ENCODE results near the gene F2. TPM values are rescaled to one million over a fixed set of nuclear protein-coding genes. Genes with fewer than 3 reads are reported as not detected.
A peak's percentile ranks its signal among the peaks of the same experiment; 100 is the strongest.
"Not testable (repeated sequence)": the region's sequence is repeated elsewhere in the genome, so short reads cannot be mapped to it uniquely, and the experiment has no call there.

Gene F2
- 1 to 10 TPM in 1 of 8 experiments, under 1 TPM in 1, not detected in 6; 0.14 to 1.1 TPM for total RNA-seq

DNA sequence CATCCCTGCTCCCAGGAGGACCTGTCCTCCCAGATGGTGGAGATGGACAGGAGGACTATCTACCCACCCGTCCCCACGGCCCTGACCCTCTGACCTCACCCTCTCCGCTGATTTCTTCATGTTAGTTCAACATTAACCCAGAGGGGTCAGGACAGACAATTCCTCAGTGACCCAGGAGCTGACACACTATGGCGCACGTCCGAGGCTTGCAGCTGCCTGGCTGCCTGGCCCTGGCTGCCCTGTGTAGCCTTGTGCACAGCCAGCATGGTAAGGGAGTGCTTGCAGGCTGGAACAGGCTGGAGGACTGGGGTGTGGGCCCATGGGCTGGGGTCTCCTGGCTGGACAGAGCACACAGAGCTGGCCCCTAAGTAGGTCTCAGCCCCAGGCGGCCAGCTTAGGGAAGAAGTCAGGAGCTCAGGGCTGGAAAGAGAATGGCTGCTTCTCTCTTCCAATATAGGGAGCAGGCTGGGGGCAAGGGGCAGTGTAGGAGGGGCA, at the start of gene F2:
TSS of gene F2 (plus strand) at position 166 of the 495 bp plus-strand sequence. CDS start at position 189, 23 bp downstream.
- Histone ChIP-seq H3K4me1 (replicated peaks in 1 of 2) (peaks cover 2 to 9% of the 10 kb centered on the region in 2 donors), H3K27ac (no peak within 1 kb of the TSS), H3K4me3 (no peak within 1 kb of the TSS)
- no peak for ATAC-seq (replicated peaks in 6 of 8)
- in situ Hi-C loops (cut with MboI; ENCODE audit: low pct_unique_long_range_greater_than_20kb in 2 of 9, low sequenced_read_pairs in 9 of 9, unreplicated experiment in 9 of 9) = no loop called here
- 0 to 20% (median 11%) methylated on average over 1 to 4 of the region's 7 CpGs; no CpG with 5 or more reads in 6 of the 10 experiments for WGBS, 10 experiments

DNA sequence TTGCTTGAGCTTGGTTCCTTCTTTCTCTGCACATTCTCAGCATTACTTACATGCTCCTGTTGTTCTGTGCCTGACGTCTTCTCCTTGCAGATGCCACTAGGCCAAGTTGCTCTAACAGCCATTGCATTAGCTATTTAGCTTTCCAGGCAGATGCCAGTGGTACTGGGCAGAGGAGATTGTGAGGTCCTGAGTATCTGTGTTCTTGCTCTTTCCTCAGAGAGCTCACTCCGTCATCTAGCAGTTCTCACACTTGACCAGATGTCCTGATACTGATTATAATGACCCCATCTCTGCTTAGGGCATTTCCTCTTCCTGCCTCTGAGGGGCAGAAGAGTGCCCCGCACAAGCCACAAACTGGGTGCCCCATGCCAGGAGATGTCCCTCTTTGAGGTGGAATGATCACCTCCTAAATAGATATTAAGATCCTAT, 49.3 kb upstream of the F2 start:
- no peak for ATAC-seq (replicated peaks in 6 of 8)
- in situ Hi-C loops (cut with MboI; ENCODE audit: low pct_unique_long_range_greater_than_20kb in 2 of 9, low sequenced_read_pairs in 9 of 9, unreplicated experiment in 9 of 9) = no loop called here
- Histone ChIP-seq H3K27ac (no peak overlapping the region), H3K4me3 (no peak overlapping the region), H3K4me1 (replicated peaks in 1 of 2) (no peaks in the 10 kb centered on the region)
- 80 to 100% (median 100%) methylated on average over 1 to 3 of the region's 3 CpGs; no CpG with 5 or more reads in 3 of the 10 experiments for WGBS, 10 experiments

DNA sequence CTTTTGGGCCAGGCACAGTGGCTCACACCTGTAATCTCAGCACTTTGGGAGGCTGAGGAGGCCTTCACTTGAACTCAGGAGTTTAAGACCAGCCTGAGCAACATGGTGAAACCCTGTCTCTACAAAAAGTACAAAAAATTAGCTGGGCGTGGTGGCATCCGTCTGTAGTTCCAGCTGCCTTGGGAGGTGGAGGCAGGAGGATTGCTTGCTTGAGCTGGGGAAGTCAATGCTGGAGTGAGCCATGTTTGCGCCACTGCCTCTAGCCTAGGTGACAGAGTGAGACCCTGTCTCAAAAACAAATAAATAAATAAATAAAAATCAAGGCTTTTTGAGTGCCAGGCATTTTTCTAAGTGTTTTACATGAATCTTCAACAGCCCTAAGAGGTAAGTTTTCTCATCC, 48.5 kb upstream of the F2 start:
- in situ Hi-C loops (cut with MboI; ENCODE audit: low pct_unique_long_range_greater_than_20kb in 2 of 9, low sequenced_read_pairs in 9 of 9, unreplicated experiment in 9 of 9); H3K27ac ChIP-seq; H3K4me3 ChIP-seq; H3K4me1 ChIP-seq (replicated peaks in 1 of 2); ATAC-seq (replicated peaks in 6 of 8): not testable (repeated sequence)
- WGBS, 10 experiments = 67 to 100% (median 100%) methylated on average over 1 to 3 of the region's 3 CpGs; no CpG with 5 or more reads in 3 of the 10 experiments

DNA sequence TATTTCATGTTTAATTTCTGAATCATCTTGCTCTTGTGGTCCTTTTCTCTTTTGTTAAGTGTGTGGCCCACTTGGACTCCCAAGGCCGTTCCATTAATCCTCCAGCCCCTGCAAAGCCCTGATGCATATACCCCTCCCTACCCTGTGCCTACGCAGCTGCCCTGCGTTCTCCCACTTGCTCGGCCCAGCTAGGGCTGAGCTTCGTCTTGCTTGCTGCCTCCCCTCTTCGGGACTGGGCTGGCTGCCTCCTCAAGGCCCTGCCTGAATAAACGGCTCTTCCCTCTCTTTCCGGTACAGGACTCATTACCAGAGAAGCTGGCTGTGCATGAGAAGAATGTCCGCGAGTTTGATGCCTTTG, 47.1 kb upstream of the F2 start:
- in situ Hi-C loops (cut with MboI; ENCODE audit: low pct_unique_long_range_greater_than_20kb in 2 of 9, low sequenced_read_pairs in 9 of 9, unreplicated experiment in 9 of 9) = no loop called here
- H3K4me3 ChIP-seq = no peak overlapping the region
- peak in 1 of 8 experiments; percentile 3 for ATAC-seq (replicated peaks in 6 of 8)
- H3K4me1 ChIP-seq (replicated peaks in 1 of 2) = peaks cover 0 to 3% of the 10 kb centered on the region in 2 donors
- WGBS, 10 experiments = 84 to 100% (median 90%) methylated on average over 1 to 10 of the region's 10 CpGs; no CpG with 5 or more reads in 4 of the 10 experiments
- no peak overlapping the region for H3K27ac ChIP-seq

DNA sequence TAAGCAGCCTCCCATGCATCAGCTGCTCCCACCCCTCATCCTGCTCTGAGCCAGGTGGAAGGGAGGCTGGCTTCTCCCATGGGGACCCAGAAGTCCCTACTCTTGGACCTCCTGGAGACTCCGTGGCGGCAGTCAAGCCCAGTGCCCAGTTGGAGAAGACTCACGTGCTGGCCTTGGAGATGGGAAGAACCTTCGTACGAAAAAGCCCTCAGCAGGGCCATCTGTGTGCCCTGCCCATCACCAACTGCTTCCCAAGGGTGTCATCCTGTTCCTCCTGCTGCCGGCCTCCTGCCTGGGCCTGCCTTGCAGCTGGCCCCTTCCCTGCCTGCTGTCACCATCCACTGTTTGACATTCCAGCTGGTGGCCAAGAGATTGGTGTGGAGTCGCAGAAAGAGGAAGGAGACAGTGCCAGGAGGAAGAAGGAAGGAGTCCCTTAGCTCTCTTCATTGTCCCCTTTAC, 46.6 kb upstream of the F2 start:
- WGBS, 10 experiments = 20 to 100% (median 98%) methylated on average over 1 to 3 of the region's 7 CpGs; no CpG with 5 or more reads in 6 of the 10 experiments
- peaks cover 0 to 3% of the 10 kb centered on the region in 2 donors for H3K4me1 ChIP-seq (replicated peaks in 1 of 2)
- ATAC-seq (replicated peaks in 6 of 8) = peak in 3 of 8 experiments; percentile 12 to 28 (median 23)
- no peak overlapping the region for H3K27ac ChIP-seq
- no peak overlapping the region for H3K4me3 ChIP-seq
- in situ Hi-C loops (cut with MboI; ENCODE audit: low pct_unique_long_range_greater_than_20kb in 2 of 9, low sequenced_read_pairs in 9 of 9, unreplicated experiment in 9 of 9) = no loop called here

DNA sequence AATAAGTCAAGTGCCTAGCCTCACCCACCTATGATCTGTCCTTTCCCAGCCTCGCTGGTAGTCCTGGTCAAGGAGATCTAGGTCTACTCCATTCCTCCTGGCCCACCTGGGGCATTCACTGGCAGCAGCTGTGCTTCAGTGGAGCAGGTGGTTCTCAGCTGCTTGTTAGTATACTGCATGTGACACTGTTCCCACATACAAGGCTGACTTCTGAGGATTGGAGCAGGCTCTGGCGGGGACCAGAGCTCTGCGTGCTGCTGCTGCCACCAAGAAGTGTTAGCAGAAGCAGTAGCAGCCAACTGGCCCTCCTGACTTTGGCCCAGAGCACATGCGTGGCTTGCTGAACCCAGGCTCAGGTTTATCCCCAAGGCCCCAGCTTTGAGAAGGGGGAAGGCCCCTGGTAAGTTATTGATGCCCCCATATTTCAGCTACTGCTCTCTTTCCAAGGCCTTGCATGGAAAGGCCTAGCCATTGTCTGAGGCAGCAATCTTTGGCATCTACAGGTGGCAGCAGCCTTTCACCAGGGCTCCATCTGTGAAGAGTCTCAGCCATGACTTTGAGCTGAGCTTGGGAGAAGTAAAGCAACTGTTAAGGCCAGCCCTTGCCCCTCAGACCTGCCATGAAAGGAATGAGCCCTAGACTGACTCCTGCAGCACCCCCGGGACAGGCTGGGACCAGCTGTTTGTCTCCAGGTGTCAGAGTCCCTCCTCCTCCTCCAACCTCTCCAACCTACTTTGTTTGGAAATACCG, 45.1 kb upstream of the F2 start:
- H3K4me1 ChIP-seq (replicated peaks in 1 of 2) = peaks cover 0 to 3% of the 10 kb centered on the region in 2 donors
- in situ Hi-C loops (cut with MboI; ENCODE audit: low pct_unique_long_range_greater_than_20kb in 2 of 9, low sequenced_read_pairs in 9 of 9, unreplicated experiment in 9 of 9) = no loop called here
- 0 to 95% (median 80%) methylated on average over 1 to 5 of the region's 6 CpGs; no CpG with 5 or more reads in 6 of the 10 experiments for WGBS, 10 experiments
- no peak overlapping the region for H3K4me3 ChIP-seq
- ATAC-seq (replicated peaks in 6 of 8) = peak in 2 of 8 experiments; percentile 1 to 10
- no peak overlapping the region for H3K27ac ChIP-seq

DNA sequence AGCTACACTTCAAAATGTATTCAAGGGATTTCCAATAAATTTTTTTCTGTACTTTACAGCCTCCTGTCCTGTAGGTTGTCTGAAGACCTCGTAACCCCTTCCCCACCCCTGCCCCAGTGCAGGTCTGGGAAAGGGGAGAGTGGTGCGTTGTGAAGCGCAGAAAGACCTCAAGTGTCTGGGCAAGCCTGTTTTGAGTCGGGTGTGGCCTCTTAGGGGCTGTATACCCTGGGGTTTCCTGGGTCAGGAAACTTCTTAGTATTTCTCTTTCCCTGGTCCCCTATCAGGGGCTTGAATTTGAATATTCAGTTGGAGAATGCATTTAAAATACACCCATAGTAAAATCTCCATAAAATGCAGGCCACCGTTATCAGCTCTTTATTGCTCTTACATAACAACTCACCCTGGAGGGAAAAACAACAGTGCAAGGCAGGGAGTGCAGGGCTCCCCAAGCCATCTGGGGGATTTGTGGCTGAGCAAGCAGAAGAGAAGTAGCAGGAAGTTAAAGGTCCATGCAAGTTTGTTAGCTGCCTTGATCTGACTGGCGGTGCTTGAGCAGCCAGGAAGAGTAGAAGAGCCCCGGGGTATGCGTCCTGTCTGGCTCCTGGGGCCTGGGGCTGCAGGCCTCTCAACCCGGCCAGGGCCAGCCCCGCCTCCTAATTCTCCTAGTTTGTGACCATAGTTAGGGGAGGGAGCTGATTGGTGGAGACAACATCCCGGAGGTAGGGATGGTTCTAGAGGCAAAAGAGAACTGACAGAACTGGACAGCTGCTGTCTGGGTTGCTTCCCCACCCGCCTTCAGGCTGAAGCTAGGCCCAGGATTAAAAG, 44.3 kb upstream of the F2 start:
- H3K27ac ChIP-seq = no peak overlapping the region
- peak in 3 of 8 experiments; percentile 69 to 80 (median 74) for ATAC-seq (replicated peaks in 6 of 8)
- peaks cover 0 to 3% of the 10 kb centered on the region in 2 donors for H3K4me1 ChIP-seq (replicated peaks in 1 of 2)
- 0 to 40% (median 11%) methylated on average over 1 to 7 of the region's 12 CpGs; no CpG with 5 or more reads in 3 of the 10 experiments for WGBS, 10 experiments
- in situ Hi-C loops (cut with MboI; ENCODE audit: low pct_unique_long_range_greater_than_20kb in 2 of 9, low sequenced_read_pairs in 9 of 9, unreplicated experiment in 9 of 9) = no loop called here
- H3K4me3 ChIP-seq = no peak overlapping the region

DNA sequence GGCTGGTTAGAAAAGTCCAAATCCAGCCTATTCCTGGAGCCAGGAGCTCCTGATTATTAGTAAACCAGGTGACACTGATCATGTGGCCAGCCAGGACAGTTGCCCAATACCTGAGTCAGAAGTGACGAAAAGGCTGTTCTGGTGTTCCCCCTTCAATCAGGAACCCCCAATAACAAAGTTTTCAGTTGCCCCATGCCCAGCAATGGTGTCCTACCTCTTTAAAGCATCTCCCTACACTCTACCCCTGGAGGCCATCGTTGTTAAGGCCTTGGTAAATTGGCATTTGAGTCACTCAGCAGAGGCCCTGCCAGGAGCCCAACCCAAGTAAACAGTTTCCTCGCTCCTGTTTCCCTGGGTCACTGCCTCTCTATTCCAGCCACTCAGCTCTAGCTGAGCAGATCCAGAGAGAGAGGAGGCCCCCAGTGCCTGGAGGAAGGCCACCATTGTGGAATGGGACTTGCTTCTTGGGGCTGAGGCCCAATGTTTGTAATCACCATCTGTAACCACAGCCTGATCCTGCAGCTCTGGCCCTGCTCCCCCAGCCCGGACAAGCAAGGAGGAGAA, 43.6 kb upstream of the F2 start:
- no peak overlapping the region for H3K27ac ChIP-seq
- no peak overlapping the region for H3K4me3 ChIP-seq
- 0 to 100% (median 46%) methylated on average over 1 to 4 of the region's 4 CpGs; no CpG with 5 or more reads in 1 of the 10 experiments for WGBS, 10 experiments
- H3K4me1 ChIP-seq (replicated peaks in 1 of 2) = peaks cover 0 to 3% of the 10 kb centered on the region in 2 donors
- ATAC-seq (replicated peaks in 6 of 8) = peak in 6 of 8 experiments; percentile 13 to 86 (median 44)
- in situ Hi-C loops (cut with MboI; ENCODE audit: low pct_unique_long_range_greater_than_20kb in 2 of 9, low sequenced_read_pairs in 9 of 9, unreplicated experiment in 9 of 9) = no loop called here

DNA sequence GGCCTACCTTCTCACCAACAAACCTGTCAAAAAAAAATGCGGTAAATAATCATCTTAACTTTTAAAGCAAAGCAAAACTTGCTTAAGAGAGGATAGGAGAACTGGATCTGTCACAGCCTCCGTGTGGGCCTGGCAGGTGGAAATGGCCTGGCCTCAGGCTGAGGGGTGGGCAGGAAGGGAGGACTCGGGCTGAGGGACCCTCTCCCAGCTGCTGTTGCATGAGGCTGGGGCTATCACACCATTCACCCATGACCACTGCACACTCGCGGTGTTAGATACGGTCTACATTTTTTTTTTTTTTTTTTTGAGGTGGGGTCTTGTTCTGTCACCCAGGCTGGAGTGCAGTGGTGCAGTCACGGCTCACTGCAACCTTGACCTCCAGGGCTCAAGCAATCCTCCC, 43.1 kb upstream of the F2 start:
- WGBS, 10 experiments = 73 to 100% (median 97%) methylated on average over 1 to 4 of the region's 7 CpGs; no CpG with 5 or more reads in 4 of the 10 experiments

DNA sequence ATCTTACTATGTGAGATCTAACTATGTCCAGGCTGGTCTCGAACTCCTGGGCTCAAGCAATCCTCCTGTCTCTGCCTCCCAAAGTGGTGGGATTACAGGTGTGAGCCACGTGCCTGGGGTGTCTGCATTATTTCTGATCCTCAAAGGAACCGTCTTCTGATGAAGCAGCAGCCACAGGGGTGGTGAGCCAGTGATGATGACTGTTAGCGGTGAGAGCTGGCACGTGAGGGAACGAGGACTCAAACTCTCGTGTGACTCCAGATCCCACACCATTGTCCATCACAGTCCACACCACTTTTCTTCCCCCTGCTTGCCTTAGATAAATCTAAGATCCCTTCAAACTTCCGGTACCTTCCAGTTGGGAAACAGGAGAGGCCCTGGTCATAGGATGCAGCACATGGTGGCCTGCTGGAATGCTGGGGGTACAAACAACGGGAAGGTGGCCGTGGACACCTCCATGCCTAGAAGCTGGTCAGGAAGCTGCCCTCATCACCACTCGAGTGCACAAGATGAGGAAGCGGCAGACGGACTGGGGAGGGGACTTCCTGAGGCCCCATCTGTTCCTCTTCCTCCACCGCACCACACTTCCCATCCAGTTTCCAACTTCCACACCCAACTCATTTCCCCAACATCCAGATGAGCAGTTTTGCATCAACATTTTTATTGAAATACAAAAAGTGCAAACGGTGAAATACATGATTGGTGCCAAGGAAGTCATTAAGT, 42.4 kb upstream of the F2 start:
- 47 to 97% (median 85%) methylated on average over 2 to 8 of the region's 15 CpGs; no CpG with 5 or more reads in 3 of the 10 experiments for WGBS, 10 experiments
- no peak overlapping the region for H3K27ac ChIP-seq
- in situ Hi-C loops (cut with MboI; ENCODE audit: low pct_unique_long_range_greater_than_20kb in 2 of 9, low sequenced_read_pairs in 9 of 9, unreplicated experiment in 9 of 9) = no loop called here
- H3K4me3 ChIP-seq = no peak overlapping the region
- H3K4me1 ChIP-seq (replicated peaks in 1 of 2) = peaks cover 0 to 3% of the 10 kb centered on the region in 2 donors
- ATAC-seq (replicated peaks in 6 of 8) = no peak

More for the DNA sequence above, 43.1 kb upstream of the F2 start:
- H3K4me3 ChIP-seq = no peak overlapping the region
- no peak for ATAC-seq (replicated peaks in 6 of 8)
- in situ Hi-C loops (cut with MboI; ENCODE audit: low pct_unique_long_range_greater_than_20kb in 2 of 9, low sequenced_read_pairs in 9 of 9, unreplicated experiment in 9 of 9) = no loop called here
- H3K4me1 ChIP-seq (replicated peaks in 1 of 2) = peaks cover 0 to 3% of the 10 kb centered on the region in 2 donors
- H3K27ac ChIP-seq = no peak overlapping the region

DNA sequence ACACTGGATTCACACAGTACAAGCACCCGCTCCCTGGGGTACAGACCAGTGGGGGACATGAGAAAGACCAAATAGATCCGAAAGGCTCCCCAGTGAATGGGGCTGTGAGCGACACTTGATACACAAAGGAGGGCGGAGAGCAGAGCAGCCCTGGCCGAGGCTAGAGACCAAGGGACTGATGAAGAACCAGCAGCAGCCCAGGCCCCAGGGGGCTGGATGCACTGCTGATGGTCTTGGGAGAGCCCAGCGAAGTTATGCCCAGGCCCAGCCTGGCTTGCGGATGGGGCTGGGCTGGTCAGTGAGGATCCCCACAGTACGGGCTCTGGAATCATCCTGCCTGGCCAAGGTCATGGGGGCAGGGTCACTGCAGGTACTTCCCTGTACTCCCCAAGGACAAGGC, 41.8 kb upstream of the F2 start:
- in situ Hi-C loops (cut with MboI; ENCODE audit: low pct_unique_long_range_greater_than_20kb in 2 of 9, low sequenced_read_pairs in 9 of 9, unreplicated experiment in 9 of 9) = no loop called here
- Histone ChIP-seq H3K27ac (no peak overlapping the region), H3K4me3 (no peak overlapping the region), H3K4me1 (replicated peaks in 1 of 2) (peaks cover 0 to 3% of the 10 kb centered on the region in 2 donors)
- ATAC-seq (replicated peaks in 6 of 8) = peak in 3 of 8 experiments; percentile 5 to 10 (median 8)
- WGBS, 10 experiments = 80 to 100% (median 96%) methylated on average over 1 to 5 of the region's 8 CpGs; no CpG with 5 or more reads in 3 of the 10 experiments
